Neuronal stem cell (in vitro differentiated cells): Measurements from ENCODE around the gene TMC7.

Experiments used
- DNase-seq: peaks from one replicate; pipeline ENCODE4 v3.0.0-alpha.2; 2013; ENCODE audit warnings: low spot score
- H2AFZ ChIP-seq: one replicate; pipeline ENCODE4 v1.6.1; 2013; ENCODE audit warnings: mild to moderate bottlenecking, low read length, inconsistent platforms
- H2AK5ac ChIP-seq: 2 replicates; pipeline ENCODE4 v1.6.1; 2013; ENCODE audit warnings: low read depth, mild to moderate bottlenecking, inconsistent platforms, low read length, moderate library complexity, mixed read lengths
- H2BK120ac ChIP-seq: 2 replicates; pipeline ENCODE4 v1.6.1; 2013; ENCODE audit warnings: low read depth, mild to moderate bottlenecking, inconsistent platforms, low read length, moderate library complexity, mixed read lengths
- H2BK12ac ChIP-seq: one replicate; pipeline ENCODE4 v1.6.1; 2013; ENCODE audit warnings: low read length, inconsistent platforms
- H2BK15ac ChIP-seq: 2 replicates; pipeline ENCODE4 v1.6.1; 2013; ENCODE audit warnings: mild to moderate bottlenecking, low read length, inconsistent platforms, mixed read lengths
- H2BK5ac ChIP-seq: one replicate; pipeline ENCODE4 v1.6.1; 2013; ENCODE audit warnings: inconsistent platforms, mild to moderate bottlenecking, low read length, moderate library complexity
- H3K14ac ChIP-seq: one replicate; pipeline ENCODE4 v1.6.1; 2013; ENCODE audit warnings: low read length, inconsistent platforms
- H3K18ac ChIP-seq: 2 replicates; pipeline ENCODE4 v1.6.1; 2013; ENCODE audit warnings: low read length, inconsistent platforms
- H3K23ac ChIP-seq: 2 replicates; pipeline ENCODE4 v1.6.1; 2013; ENCODE audit warnings: low read depth, mild to moderate bottlenecking, mixed read lengths, low read length, inconsistent platforms; ENCODE audit not compliant: poor library complexity
- H3K27ac ChIP-seq: replicated peaks from 3 replicates; pipeline ENCODE4 v1.5.1; 2013; ENCODE audit warnings: low read length, inconsistent platforms
- H3K27me3 ChIP-seq, 3 experiments: 2 replicates each; pipeline ENCODE4 v1.6.1; 2013; ENCODE audit warnings: low read length in 3 of 3, mild to moderate bottlenecking in 2 of 3, inconsistent platforms in 1 of 3, low read depth in 1 of 3, mixed read lengths in 1 of 3, moderate library complexity in 1 of 3; ENCODE audit not compliant: control insufficient read depth in 3 of 3, insufficient read depth in 3 of 3
- H3K36me3 ChIP-seq, 2 donors: replicated peaks in 1 of 2; 2 replicates each; pipeline ENCODE4 v1.6.1; 2013; ENCODE audit warnings: low read length in 2 of 2; ENCODE audit not compliant: control insufficient read depth in 2 of 2, insufficient read depth in 2 of 2
- H3K4ac ChIP-seq: 2 replicates; pipeline ENCODE4 v1.6.1; 2013; ENCODE audit warnings: inconsistent platforms, mild to moderate bottlenecking, low read length, moderate library complexity
- H3K4me1 ChIP-seq, 2 donors: 1 replicate in 1 of 2; 2 replicates in 1 of 2; pipeline ENCODE4 v1.6.1; 2013; ENCODE audit warnings: low read length in 2 of 2, low read depth in 1 of 2; ENCODE audit not compliant: control insufficient read depth in 2 of 2, insufficient read depth in 1 of 2
- H3K4me2 ChIP-seq: one replicate; pipeline ENCODE4 v1.6.1; 2013; ENCODE audit warnings: mild to moderate bottlenecking, low read length, inconsistent platforms; ENCODE audit not compliant: insufficient read depth, poor library complexity, severe bottlenecking
- H3K4me3 ChIP-seq, 2 donors: 2 replicates each; pipeline ENCODE4 v1.5.1; 2013; ENCODE audit warnings: low read length in 2 of 2, mild to moderate bottlenecking in 2 of 2, inconsistent platforms in 1 of 2, moderate library complexity in 1 of 2
- H3K79me1 ChIP-seq: one replicate; pipeline ENCODE4 v1.6.1; 2013; ENCODE audit warnings: low read depth, mild to moderate bottlenecking, inconsistent platforms, low read length, moderate library complexity
- H3K9ac ChIP-seq: one replicate; pipeline ENCODE4 v1.6.1; 2013; ENCODE audit warnings: mild to moderate bottlenecking, low read depth, low read length, inconsistent platforms; ENCODE audit not compliant: poor library complexity
- H3K9me3 ChIP-seq, 2 donors: replicated peaks in 1 of 2; 2 replicates each; pipeline versions ENCODE3 to v1.6.1; 2013; ENCODE audit warnings: low read length in 2 of 2, mild to moderate bottlenecking in 2 of 2, inconsistent platforms in 1 of 2, low read depth in 1 of 2, mixed read lengths in 1 of 2, moderate library complexity in 1 of 2; ENCODE audit not compliant: control insufficient read depth in 2 of 2, insufficient read depth in 1 of 2
- H4K8ac ChIP-seq: one replicate; pipeline ENCODE4 v1.6.1; 2013; ENCODE audit warnings: low read depth, mild to moderate bottlenecking, inconsistent platforms, low read length, moderate library complexity
- H4K91ac ChIP-seq: one replicate; pipeline ENCODE4 v1.6.1; 2013; ENCODE audit warnings: low read length, low read depth, mild to moderate bottlenecking, inconsistent platforms; ENCODE audit not compliant: poor library complexity
- whole genome bisulfite sequencing, 2 donors: extraction: QIAGEN DNeasy Blood & Tissue Kit; methylation state at CpG; one replicate each; pipeline ENCODE4 v1.1.7; 2013; ENCODE audit warnings: missing lambda C conversion rate in 2 of 2, mixed read lengths in 1 of 2; ENCODE audit not compliant: insufficient read length in 2 of 2, insufficient replicate concordance in 1 of 2; ENCODE audit errors: extremely low coverage in 2 of 2; 5-methylcytosine and 5-hydroxymethylcytosine counted together

TMC7 gene

DNA sequence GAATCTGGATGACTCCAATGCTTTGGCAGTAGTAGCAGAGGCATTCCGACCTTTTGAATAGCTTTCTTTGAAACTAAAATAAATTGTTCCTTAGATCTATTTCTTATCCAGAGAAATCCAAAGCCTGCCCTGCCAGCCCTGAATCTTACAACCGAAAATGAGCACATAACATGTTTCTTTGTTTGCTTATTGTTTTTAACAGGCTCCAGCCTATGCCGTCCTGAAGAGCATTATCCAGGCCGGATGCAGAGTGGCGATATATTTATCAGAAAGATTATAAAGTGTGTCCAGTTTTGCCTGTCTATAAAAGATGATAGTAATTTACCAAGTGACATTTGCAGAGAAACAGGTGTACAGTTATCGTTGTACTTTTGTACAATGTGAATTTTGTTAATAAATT, 94.1 kb downstream of the TMC7 start:
- H3K4me2 ChIP-seq: no peak overlapping the region
- no peak overlapping the region for H3K14ac ChIP-seq
- no peak for DNase-seq
- H3K36me3 ChIP-seq: peaks cover 14 to 77% of the 10 kb centered on the region in 2 donors
- peaks cover 3 to 6% of the 10 kb centered on the region in 2 donors for H3K9me3 ChIP-seq
- H3K18ac ChIP-seq: no peak overlapping the region
- no peak overlapping the region for H2AK5ac ChIP-seq
- no CpG with 5 or more reads among the region's 6 CpGs for WGBS, 2 donors
- no peak overlapping the region for H4K8ac ChIP-seq
- H3K79me1 ChIP-seq: no peaks in the 10 kb centered on the region
- H3K27ac ChIP-seq: no peak overlapping the region
- no peak overlapping the region for H2BK12ac ChIP-seq
- H2BK15ac ChIP-seq: no peak overlapping the region
- no peak overlapping the region for H2AFZ ChIP-seq
- no peak overlapping the region for H3K9ac ChIP-seq
- H4K91ac ChIP-seq: no peak overlapping the region
- H3K4ac ChIP-seq: no peak overlapping the region
- no peak overlapping the region for H2BK120ac ChIP-seq
- no peak overlapping the region for H3K23ac ChIP-seq
- no peaks in the 10 kb centered on the region for H3K27me3 ChIP-seq
- no peaks in the 10 kb centered on the region for H3K4me1 ChIP-seq
- no peak overlapping the region for H3K4me3 ChIP-seq
- H2BK5ac ChIP-seq: no peak overlapping the region

DNA sequence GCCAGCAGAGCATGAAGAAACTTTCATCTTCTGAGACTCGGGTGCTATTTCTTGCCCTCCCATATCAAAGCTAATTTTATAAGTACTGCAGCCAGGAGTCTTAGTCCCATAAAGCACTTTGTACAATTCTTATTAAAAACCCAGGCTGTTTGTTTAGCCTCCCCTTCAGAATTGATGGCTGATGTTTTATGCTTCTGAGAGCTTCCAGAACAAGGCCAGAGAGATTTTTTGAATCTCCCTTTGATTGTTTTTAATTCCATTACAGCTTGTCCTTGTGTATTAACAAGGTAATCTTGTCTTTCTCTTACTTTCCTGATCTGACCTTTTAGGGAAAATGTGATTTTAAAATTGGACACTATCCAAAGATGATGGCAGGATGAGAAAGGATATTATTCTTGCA, 99.9 kb downstream of the TMC7 start:
- no peak overlapping the region for H2BK120ac ChIP-seq
- no peak overlapping the region for H2AFZ ChIP-seq
- no peak overlapping the region for H3K14ac ChIP-seq
- no peak overlapping the region for H3K23ac ChIP-seq
- no CpG with 5 or more reads among the region's 1 CpG for WGBS, 2 donors
- peaks cover 0 to 2% of the 10 kb centered on the region in 2 donors for H3K4me1 ChIP-seq
- no peak overlapping the region for H2AK5ac ChIP-seq
- no peak overlapping the region for H2BK15ac ChIP-seq
- H3K27me3 ChIP-seq: peaks cover 0 to 9% (median 8%) of the 10 kb centered on the region in 3 experiments
- no peaks in the 10 kb centered on the region for H3K79me1 ChIP-seq
- no peak overlapping the region for H3K18ac ChIP-seq
- no peak overlapping the region for H4K8ac ChIP-seq
- H3K9ac ChIP-seq: no peak overlapping the region
- H4K91ac ChIP-seq: no peak overlapping the region
- H3K9me3 ChIP-seq: peaks cover 3 to 6% of the 10 kb centered on the region in 2 donors
- no peak for DNase-seq
- H2BK12ac ChIP-seq: no peak overlapping the region
- no peak overlapping the region for H2BK5ac ChIP-seq
- H3K4me2 ChIP-seq: no peak overlapping the region
- H3K36me3 ChIP-seq: peaks cover 3 to 30% of the 10 kb centered on the region in 2 donors
- no peak overlapping the region for H3K27ac ChIP-seq
- H3K4me3 ChIP-seq: no peak overlapping the region
- no peak overlapping the region for H3K4ac ChIP-seq

DNA sequence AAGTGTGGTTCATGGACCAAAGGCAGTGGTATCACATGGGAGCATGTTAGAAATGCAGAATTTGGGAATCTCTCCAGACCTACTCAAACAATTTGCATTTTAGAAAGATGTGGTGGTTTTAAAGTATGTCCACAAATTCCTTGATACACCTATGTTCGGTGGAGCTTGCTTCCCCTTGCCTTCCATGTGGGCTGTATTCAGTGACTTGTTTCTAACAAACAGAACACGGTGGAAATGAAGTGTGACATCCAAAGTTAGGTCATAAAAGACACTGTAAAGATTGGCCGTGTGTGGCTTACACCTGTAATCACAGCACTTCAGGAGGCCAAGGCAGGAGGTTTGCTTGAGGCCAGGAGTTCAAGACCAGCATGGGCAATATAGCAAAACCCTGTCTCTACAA, 100.4 kb downstream of the TMC7 start:
- no peak overlapping the region for H4K91ac ChIP-seq
- no peak overlapping the region for H3K27ac ChIP-seq
- H3K4me1 ChIP-seq: peaks cover 0 to 2% of the 10 kb centered on the region in 2 donors
- H3K18ac ChIP-seq: no peak overlapping the region
- peaks cover 0 to 9% (median 8%) of the 10 kb centered on the region in 3 experiments for H3K27me3 ChIP-seq
- no peak overlapping the region for H3K4me3 ChIP-seq
- no peak for DNase-seq
- H2BK5ac ChIP-seq: no peak overlapping the region
- H2AFZ ChIP-seq: no peak overlapping the region
- H3K23ac ChIP-seq: no peak overlapping the region
- H3K36me3 ChIP-seq: peaks cover 2 to 25% of the 10 kb centered on the region in 2 donors
- H3K79me1 ChIP-seq: no peaks in the 10 kb centered on the region
- no peak overlapping the region for H3K14ac ChIP-seq
- no peak overlapping the region for H2BK15ac ChIP-seq
- H2BK120ac ChIP-seq: no peak overlapping the region
- H3K9me3 ChIP-seq: peaks cover 0 to 6% of the 10 kb centered on the region in 2 donors
- no peak overlapping the region for H3K9ac ChIP-seq
- no peak overlapping the region for H3K4ac ChIP-seq
- no CpG with 5 or more reads among the region's 3 CpGs for WGBS, 2 donors
- H4K8ac ChIP-seq: no peak overlapping the region
- H2AK5ac ChIP-seq: no peak overlapping the region
- H3K4me2 ChIP-seq: no peak overlapping the region
- H2BK12ac ChIP-seq: no peak overlapping the region

DNA sequence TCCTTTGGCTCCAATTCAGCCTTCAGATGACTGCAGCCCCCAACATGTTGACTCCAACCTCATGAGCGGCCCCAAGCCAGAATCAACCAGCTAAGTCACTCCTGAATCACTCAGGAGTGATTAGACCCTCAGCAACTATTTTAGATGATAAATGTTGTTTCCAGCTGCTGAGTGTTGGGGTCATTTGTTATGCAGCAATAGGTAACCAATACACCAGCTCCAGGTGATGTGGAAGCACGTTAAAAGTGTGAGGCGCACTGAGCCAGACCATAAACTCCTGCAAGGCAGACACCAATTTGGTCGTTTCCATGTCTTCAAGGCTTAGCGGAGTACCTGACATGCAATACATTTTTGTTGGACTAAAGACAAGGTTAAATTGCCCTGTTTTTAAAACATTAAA, 101.1 kb downstream of the TMC7 start:
- WGBS, 2 donors: no CpG with 5 or more reads among the region's 5 CpGs
- H3K4me1 ChIP-seq: peaks cover 0 to 2% of the 10 kb centered on the region in 2 donors
- H2BK12ac ChIP-seq: no peak overlapping the region
- H3K9me3 ChIP-seq: peaks cover 0 to 6% of the 10 kb centered on the region in 2 donors
- no peak overlapping the region for H3K4me2 ChIP-seq
- H3K4me3 ChIP-seq: no peak overlapping the region
- H3K27me3 ChIP-seq: peaks cover 0 to 9% (median 8%) of the 10 kb centered on the region in 3 experiments
- no peak overlapping the region for H3K4ac ChIP-seq
- no peak overlapping the region for H3K9ac ChIP-seq
- H2BK120ac ChIP-seq: no peak overlapping the region
- no peak overlapping the region for H4K91ac ChIP-seq
- peaks cover 2 to 18% of the 10 kb centered on the region in 2 donors for H3K36me3 ChIP-seq
- H2AK5ac ChIP-seq: no peak overlapping the region
- H3K18ac ChIP-seq: no peak overlapping the region
- H3K23ac ChIP-seq: no peak overlapping the region
- H2BK5ac ChIP-seq: no peak overlapping the region
- no peak overlapping the region for H4K8ac ChIP-seq
- H3K27ac ChIP-seq: no peak overlapping the region
- no peak for DNase-seq
- no peak overlapping the region for H2BK15ac ChIP-seq
- H3K14ac ChIP-seq: no peak overlapping the region
- H2AFZ ChIP-seq: no peak overlapping the region
- H3K79me1 ChIP-seq: no peaks in the 10 kb centered on the region
